ENCODE data around the gene PFKFB3.
"Not testable (repeated sequence)": the region's sequence is repeated elsewhere in the genome, so short reads cannot be mapped to it uniquely, and the experiment has no call there.

Gene PFKFB3

GRCh38 chr10:6191569-6191968, 11.2 kb upstream of the PFKFB3 start:
- no peak for TF ChIP-seq CTCF (IDR thresholded peaks at IDR 0.05; ENCODE audit: poor library complexity, severe bottlenecking)
- Histone ChIP-seq H3K9me3 (ENCODE audit: severe bottlenecking) (no peaks in the 10 kb centered on the region), H3K4me3 (ENCODE audit: severe bottlenecking) (no peak overlapping the region), H3K36me3 (ENCODE audit: low read depth) (no peaks in the 10 kb centered on the region), H3K27me3 (ENCODE audit: insufficient read depth, poor library complexity, severe bottlenecking) (no peaks in the 10 kb centered on the region), H3K27ac (ENCODE audit: poor library complexity, severe bottlenecking) (no peak overlapping the region), H3K4me1 (ENCODE audit: insufficient read depth, poor library complexity, severe bottlenecking) (no peaks in the 10 kb centered on the region)
- no peak for ATAC-seq (ENCODE audit: low read depth)
- no peak for DNase-seq (ENCODE audit: low spot score)

- H3K4me1 ChIP-seq (ENCODE audit: insufficient read depth, poor library complexity, severe bottlenecking); ATAC-seq (ENCODE audit: low read depth); DNase-seq (ENCODE audit: low spot score); H3K4me3 ChIP-seq (ENCODE audit: severe bottlenecking); H3K36me3 ChIP-seq (ENCODE audit: low read depth); H3K9me3 ChIP-seq (ENCODE audit: severe bottlenecking); H3K27me3 ChIP-seq (ENCODE audit: insufficient read depth, poor library complexity, severe bottlenecking); H3K27ac ChIP-seq (ENCODE audit: poor library complexity, severe bottlenecking): not testable (repeated sequence)
These were observed 9.4 kb upstream of the PFKFB3 start for GRCh38 chr10:6193342-6193741.

GRCh38 chr10:6194311-6194710, 8.4 kb upstream of the PFKFB3 start:
- no peak overlapping the region for H3K4me3 ChIP-seq (ENCODE audit: severe bottlenecking)
- TF ChIP-seq CTCF (IDR thresholded peaks at IDR 0.05; ENCODE audit: poor library complexity, severe bottlenecking), result no peak
- no peaks in the 10 kb centered on the region for H3K9me3 ChIP-seq (ENCODE audit: severe bottlenecking)
- no peak overlapping the region for H3K27ac ChIP-seq (ENCODE audit: poor library complexity, severe bottlenecking)
- H3K36me3 ChIP-seq (ENCODE audit: low read depth), result no peaks in the 10 kb centered on the region
- H3K27me3 ChIP-seq (ENCODE audit: insufficient read depth, poor library complexity, severe bottlenecking), result no peaks in the 10 kb centered on the region
- DNase-seq (ENCODE audit: low spot score), result no peak
- H3K4me1 ChIP-seq (ENCODE audit: insufficient read depth, poor library complexity, severe bottlenecking), result no peaks in the 10 kb centered on the region
- ATAC-seq (ENCODE audit: low read depth), result no peak

GRCh38 chr10:6195376-6195775, 7.4 kb upstream of the PFKFB3 start:
- H3K27me3 ChIP-seq (ENCODE audit: insufficient read depth, poor library complexity, severe bottlenecking), result no peaks in the 10 kb centered on the region
- TF ChIP-seq CTCF (IDR thresholded peaks at IDR 0.05; ENCODE audit: poor library complexity, severe bottlenecking), result no peak

GRCh38 chr10:6195846-6196245, 6.9 kb upstream of the PFKFB3 start:
- no peak for TF ChIP-seq CTCF (IDR thresholded peaks at IDR 0.05; ENCODE audit: poor library complexity, severe bottlenecking)
- H3K27ac ChIP-seq (ENCODE audit: poor library complexity, severe bottlenecking), result no peak overlapping the region
- DNase-seq (ENCODE audit: low spot score) (no peak), ATAC-seq (ENCODE audit: low read depth) (no peak)
- H3K9me3 ChIP-seq (ENCODE audit: severe bottlenecking), result no peaks in the 10 kb centered on the region
- no peaks in the 10 kb centered on the region for H3K4me1 ChIP-seq (ENCODE audit: insufficient read depth, poor library complexity, severe bottlenecking)
- no peaks in the 10 kb centered on the region for H3K27me3 ChIP-seq (ENCODE audit: insufficient read depth, poor library complexity, severe bottlenecking)
- no peaks in the 10 kb centered on the region for H3K36me3 ChIP-seq (ENCODE audit: low read depth)
- H3K4me3 ChIP-seq (ENCODE audit: severe bottlenecking), result no peak overlapping the region

More at GRCh38 chr10:6195376-6195775, 7.4 kb upstream of the PFKFB3 start:
- no peak overlapping the region for H3K4me3 ChIP-seq (ENCODE audit: severe bottlenecking)
- H3K4me1 ChIP-seq (ENCODE audit: insufficient read depth, poor library complexity, severe bottlenecking), result no peaks in the 10 kb centered on the region
- H3K27ac ChIP-seq (ENCODE audit: poor library complexity, severe bottlenecking), result no peak overlapping the region
- H3K36me3 ChIP-seq (ENCODE audit: low read depth), result no peaks in the 10 kb centered on the region
- no peaks in the 10 kb centered on the region for H3K9me3 ChIP-seq (ENCODE audit: severe bottlenecking)
- no peak for ATAC-seq (ENCODE audit: low read depth)
- DNase-seq (ENCODE audit: low spot score), result no peak

GRCh38 chr10:6196524-6196923, 6.2 kb upstream of the PFKFB3 start:
- not testable (repeated sequence) for H3K9me3 ChIP-seq (ENCODE audit: severe bottlenecking); ATAC-seq (ENCODE audit: low read depth); H3K4me3 ChIP-seq (ENCODE audit: severe bottlenecking); H3K27ac ChIP-seq (ENCODE audit: poor library complexity, severe bottlenecking); H3K27me3 ChIP-seq (ENCODE audit: insufficient read depth, poor library complexity, severe bottlenecking); H3K36me3 ChIP-seq (ENCODE audit: low read depth); DNase-seq (ENCODE audit: low spot score); H3K4me1 ChIP-seq (ENCODE audit: insufficient read depth, poor library complexity, severe bottlenecking)
